Measurements from ENCODE around the gene SLC4A3. TPM values are rescaled to one million over a fixed set of nuclear protein-coding genes. Genes with fewer than 3 reads are reported as not detected.

Gene SLC4A3
- total RNA-seq, 1 experiment from 2014 or later, result 23.0 TPM

DNA sequence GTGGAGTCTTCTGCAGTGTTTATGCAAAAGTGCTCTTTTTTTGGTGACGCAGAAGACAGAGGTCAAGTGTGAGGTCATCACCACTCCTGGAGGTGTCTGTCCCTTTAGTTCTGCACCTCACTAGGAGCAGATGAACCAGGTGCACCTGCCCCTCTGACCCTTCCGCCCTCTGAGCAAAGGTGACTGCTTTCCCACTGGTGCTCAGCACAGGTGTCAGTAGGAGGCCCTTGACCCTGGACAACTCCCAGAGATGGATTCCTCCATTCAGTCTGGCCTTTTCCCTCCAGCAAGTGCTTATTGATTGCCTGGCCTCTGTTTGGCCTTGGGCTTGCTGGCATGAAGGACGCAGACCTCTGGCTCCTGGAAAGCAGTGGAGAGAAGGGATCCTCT is 8.7 kb upstream of the SLC4A3 start:
- DNase-seq (ENCODE audit: low read depth, low spot score) (no peak), ATAC-seq (no peak)
- TF ChIP-seq EZH2 (IDR thresholded peaks at IDR 0.05), result no peak
- TF ChIP-seq, protein P1, sequence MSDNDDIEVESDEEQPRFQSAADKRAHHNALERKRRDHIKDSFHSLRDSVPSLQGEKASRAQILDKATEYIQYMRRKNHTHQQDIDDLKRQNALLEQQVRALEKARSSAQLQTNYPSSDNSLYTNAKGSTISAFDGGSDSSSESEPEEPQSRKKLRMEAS (IDR thresholded peaks at IDR 0.05), result no peak
- no peak for TF ChIP-seq TCF7L2 (IDR thresholded peaks at IDR 0.05; ENCODE audit: borderline replicate concordance, extremely low read depth, insufficient read depth, insufficient read length)
- no peak for TF ChIP-seq EGR1 (IDR thresholded peaks at IDR 0.05; ENCODE audit: low read depth)
- TF ChIP-seq, protein P2, sequence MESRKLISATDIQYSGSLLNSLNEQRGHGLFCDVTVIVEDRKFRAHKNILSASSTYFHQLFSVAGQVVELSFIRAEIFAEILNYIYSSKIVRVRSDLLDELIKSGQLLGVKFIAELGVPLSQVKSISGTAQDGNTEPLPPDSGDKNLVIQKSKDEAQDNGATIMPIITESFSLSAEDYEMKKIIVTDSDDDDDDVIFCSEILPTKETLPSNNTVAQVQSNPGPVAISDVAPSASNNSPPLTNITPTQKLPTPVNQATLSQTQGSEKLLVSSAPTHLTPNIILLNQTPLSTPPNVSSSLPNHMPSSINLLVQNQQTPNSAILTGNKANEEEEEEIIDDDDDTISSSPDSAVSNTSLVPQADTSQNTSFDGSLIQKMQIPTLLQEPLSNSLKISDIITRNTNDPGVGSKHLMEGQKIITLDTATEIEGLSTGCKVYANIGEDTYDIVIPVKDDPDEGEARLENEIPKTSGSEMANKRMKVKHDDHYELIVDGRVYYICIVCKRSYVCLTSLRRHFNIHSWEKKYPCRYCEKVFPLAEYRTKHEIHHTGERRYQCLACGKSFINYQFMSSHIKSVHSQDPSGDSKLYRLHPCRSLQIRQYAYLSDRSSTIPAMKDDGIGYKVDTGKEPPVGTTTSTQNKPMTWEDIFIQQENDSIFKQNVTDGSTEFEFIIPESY (IDR thresholded peaks at IDR 0.05; ENCODE audit: extremely low read depth, insufficient replicate concordance, low read length), result no peak
- TF ChIP-seq ELF1 (IDR thresholded peaks at IDR 0.05; ENCODE audit: borderline replicate concordance, low read depth), result no peak
- no peak for TF ChIP-seq JUND (IDR thresholded peaks at IDR 0.05)
- TF ChIP-seq, protein P3, sequence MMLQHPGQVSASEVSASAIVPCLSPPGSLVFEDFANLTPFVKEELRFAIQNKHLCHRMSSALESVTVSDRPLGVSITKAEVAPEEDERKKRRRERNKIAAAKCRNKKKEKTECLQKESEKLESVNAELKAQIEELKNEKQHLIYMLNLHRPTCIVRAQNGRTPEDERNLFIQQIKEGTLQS (IDR thresholded peaks at IDR 0.05), result no peak
- TF ChIP-seq CEBPB (IDR thresholded peaks at IDR 0.05; ENCODE audit: low read depth), result no peak
- TF ChIP-seq FOSL1 (IDR thresholded peaks at IDR 0.05; ENCODE audit: low read depth), result no peak
- TF ChIP-seq POLR2AphosphoS5 (IDR thresholded peaks at IDR 0.05; ENCODE audit: low read depth, low read length), result no peak
- TF ChIP-seq ZNF274 (IDR thresholded peaks at IDR 0.05; ENCODE audit: low read depth, low read length), result no peak
- no peak for TF ChIP-seq SRF (IDR thresholded peaks at IDR 0.05; ENCODE audit: low read depth)
- BruUV-seq (replicated peaks), result no TSS peak
- Histone ChIP-seq H3K4me1 (ENCODE audit: control insufficient read depth in 1 of 2, insufficient read depth in 2 of 2, low read length in 2 of 2) (no peaks in the 10 kb centered on the region; a peak in 1 of 4 replicates), H4K20me1 (ENCODE audit: insufficient read depth) (no peaks in the 10 kb centered on the region), H3K4me3 (replicated peaks in 1 of 2; ENCODE audit: low read depth in 1 of 2, low read length in 2 of 2) (no peak overlapping the region), H3K27ac (ENCODE audit: low read depth, low read length) (no peak overlapping the region), H3K4me2 (ENCODE audit: low read length) (no peak overlapping the region), H3K36me3 (ENCODE audit: control insufficient read depth in 1 of 2, insufficient read depth in 2 of 2, low read length in 2 of 2) (no peaks in the 10 kb centered on the region), H3K9me3 (ENCODE audit: control insufficient read depth in 1 of 2, insufficient read depth in 1 of 2, low read depth in 1 of 2, low read length in 2 of 2) (no peaks in the 10 kb centered on the region), H3K9me2 (ENCODE audit: insufficient read depth) (no peaks in the 10 kb centered on the region), H2AFZ (ENCODE audit: low read depth, low read length, poor library complexity, severe bottlenecking) (no peak overlapping the region), H3K27me3 (ENCODE audit: insufficient read depth, low read length) (no peaks in the 10 kb centered on the region), H3K79me2 (ENCODE audit: insufficient read depth, low read length) (no peaks in the 10 kb centered on the region), H3K9ac (ENCODE audit: low read length) (no peak overlapping the region)
- RAD21 ChIA-PET (ENCODE audit: low non-redundant PET in 1 of 2, low total read pairs in 2 of 2, uncharacterized antibody in 2 of 2, unreplicated experiment in 2 of 2), result no interaction called here
- CTCF ChIA-PET, result interaction anchor here (0.6 kb wide), 1 partner anchor 275 kb away, joined by 3 read pairs; no protein-coding TSS in a partner anchor
- POLR2A ChIA-PET, result no interaction called here
- intact Hi-C loops (cut with micrococcal nuclease), result no loop called here

All from HCT116 (cell line).